Ecto neural progenitor cell (in vitro differentiated cells): ENCODE results near the gene CKM.
A peak's percentile ranks its signal among the peaks of the same experiment; 100 is the strongest.
"Not testable (repeated sequence)": the region's sequence is repeated elsewhere in the genome, so short reads cannot be mapped to it uniquely, and the experiment has no call there.

Experiments
- DNase-seq: peaks from one replicate; pipeline ENCODE4 v3.0.0-alpha.2; 2018; ENCODE audit warnings: low spot score

CKM gene

DNA sequence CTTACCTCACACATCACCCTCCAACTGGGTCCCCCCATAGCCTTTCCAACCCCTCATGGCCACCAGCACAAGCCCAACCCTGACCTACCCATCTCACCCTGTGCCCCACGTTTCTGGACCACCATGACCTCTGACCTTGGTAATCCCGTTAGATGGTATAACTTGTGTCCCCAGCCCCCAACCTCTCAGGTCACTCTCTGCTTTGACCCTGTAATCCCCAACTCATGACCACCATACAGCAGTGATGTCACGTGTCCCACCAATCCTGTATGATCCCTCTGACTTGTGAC is 26.4 kb upstream of the CKM start:
- no peak for DNase-seq

DNA sequence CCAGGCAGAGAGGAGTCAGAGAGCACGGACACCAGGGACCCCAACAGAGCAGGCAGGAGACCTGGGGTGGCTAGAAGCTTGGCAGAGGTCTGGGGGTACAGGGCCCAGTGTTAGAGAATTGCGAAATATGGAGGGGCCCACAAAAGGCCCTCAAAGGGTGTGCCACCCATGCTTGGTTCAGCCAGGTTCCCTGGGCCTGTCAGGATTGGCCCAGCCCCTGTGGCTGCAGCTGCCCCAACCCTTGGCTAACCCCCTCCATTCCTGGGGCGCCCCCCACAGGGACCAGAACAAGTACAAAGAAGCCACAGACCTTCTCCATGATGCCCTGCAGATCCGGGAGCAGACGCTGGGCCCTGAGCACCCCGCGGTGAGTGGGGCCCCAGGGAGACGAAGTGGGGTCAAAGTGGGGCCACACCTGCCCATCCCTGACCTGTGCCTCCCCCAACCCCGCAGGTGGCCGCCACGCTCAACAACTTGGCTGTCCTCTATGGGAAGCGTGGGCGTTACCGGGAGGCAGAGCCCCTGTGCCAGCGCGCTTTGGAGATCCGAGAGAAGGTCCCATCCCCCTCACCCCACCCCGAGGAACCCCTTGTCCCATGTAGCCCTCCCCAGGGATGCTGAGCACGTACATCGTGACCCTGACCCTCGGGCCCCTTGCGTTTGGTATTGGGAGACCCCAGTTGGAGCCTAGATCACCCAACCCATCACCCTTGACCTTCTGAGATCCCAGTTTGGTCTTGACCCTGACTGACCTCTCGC is 25.9 kb upstream of the CKM start:
- DNase-seq = no peak

DNA sequence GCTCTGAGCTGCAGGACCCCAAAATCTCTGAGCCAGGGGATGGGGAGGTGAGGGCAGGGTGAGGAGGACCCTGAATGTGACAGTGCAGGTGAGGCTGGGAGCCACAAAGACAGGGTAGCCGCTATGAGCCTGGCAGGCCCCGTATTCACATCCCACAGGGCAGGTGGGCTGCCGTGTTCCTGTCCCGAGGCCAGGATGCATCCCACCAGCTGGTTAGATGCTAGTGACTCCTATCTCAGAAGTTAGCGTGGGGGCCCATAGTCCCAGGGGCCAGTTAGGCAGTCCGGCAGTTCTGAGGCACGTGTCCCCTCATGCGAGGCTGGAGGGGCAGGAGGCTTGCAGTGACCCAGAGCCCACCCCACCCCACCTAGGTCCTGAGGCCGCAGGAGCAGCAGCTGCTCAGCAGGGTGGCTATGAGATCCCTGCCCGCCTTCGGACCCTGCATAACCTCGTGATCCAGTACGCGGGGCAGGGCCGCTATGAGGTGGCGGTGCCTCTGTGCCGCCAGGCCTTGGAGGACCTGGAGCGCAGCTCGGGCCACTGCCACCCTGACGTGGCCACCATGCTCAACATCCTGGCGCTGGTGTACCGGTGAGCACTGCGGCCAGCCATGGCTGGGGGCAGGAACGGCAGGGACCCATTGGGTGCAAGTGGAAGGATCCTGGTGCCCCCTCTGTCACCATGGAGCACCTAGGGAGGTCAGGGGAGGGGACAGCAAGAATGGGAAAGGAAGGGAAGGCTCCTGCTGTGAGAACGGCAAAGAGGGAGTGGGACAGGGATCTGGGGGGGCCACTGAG is 25.1 kb upstream of the CKM start:
- no peak for DNase-seq

DNA sequence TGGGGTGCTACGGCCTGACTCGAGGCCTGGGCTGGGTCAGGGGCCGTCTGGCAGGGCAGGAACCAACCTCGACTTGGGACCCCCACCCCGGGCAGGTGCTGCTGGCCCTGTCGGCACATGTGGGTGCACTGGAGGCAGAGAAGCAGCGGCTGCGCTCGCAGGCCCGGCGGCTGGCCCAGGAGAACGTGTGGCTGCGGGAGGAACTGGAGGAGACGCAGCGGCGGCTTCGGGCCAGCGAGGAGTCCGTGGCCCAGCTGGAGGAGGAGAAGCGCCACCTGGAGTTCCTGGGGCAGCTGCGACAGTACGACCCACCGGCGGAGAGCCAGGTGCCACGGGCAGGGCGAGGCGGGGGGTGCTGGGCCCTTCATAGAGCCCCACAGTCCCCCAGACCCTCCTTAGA is 23.8 kb upstream of the CKM start:
- DNase-seq = peak; percentile 50

DNA sequence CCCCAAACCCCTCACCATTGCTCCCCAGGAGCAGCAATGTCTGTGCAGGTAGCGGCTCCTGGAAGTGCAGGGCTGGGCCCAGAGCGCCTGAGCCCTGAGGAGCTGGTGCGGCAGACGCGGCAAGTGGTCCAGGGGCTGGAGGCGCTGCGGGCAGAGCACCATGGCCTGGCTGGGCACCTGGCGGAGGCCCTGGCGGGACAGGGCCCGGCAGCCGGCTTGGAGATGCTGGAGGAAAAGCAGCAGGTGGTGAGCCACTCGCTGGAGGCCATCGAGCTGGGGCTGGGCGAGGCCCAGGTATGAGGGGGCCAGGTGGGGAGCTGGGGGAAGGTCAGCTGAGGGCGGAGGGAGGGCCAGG is 22.8 kb upstream of the CKM start:
- no peak for DNase-seq

DNA sequence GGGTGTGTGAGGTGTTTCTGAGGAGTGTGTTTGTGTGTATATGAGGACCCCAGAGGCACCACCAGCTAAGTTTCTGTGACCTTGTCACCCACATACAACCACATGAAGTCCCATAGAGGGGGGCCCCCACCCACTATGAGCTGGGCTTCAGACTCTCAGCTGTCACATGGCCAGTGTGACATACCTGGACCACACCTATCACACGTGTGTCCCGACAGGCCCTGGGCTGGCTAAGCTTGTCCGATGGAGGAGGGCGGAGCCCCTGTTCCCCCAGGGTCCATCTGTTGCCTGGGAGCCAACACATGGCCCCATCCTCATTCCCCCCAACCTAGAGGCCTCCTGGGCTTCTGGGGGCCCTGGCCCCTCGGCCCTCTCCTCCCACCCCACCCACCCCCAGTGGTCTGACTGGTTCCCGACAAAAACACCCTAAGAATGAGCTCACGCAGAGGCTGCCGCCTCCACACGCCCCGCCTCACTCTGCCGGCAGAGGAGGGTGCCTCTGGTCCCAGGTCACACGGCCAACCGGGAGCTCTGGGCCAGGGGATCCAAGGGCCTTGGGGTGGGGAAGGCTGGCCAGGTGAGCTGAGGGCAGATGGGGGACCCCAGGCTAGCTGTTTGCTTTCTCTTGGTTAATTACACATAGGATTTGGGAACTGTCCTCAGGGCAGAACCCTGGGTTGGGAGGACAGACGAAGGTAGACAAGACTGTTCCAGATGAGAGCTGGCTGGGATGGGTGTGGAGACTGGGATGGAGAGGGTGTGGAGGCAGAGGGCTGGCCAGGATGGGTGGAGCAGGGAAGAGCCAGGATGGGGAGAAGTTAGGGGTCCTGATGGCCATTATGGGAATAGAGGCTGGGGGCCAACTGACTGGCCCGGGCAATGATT is 22.2 kb upstream of the CKM start:
- no peak for DNase-seq

DNA sequence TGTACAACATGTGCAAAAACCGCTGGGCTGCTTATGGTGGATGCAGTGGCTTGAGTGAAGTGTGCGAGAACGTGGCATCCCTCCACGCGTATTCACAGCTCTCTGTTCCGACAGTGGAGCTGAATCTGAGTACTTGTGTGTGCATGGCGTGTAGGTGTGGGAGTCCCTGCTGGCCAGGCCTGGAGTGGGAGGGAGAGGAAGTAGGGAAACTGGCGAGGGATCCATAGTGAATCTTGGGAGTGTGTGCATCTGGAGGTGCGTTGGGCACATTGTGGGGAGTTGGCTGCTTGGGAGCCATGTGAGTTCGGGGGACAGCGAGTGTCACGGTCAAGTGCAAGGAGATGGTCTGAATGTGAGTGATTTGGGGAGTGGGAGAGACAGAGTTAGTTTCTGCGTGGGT is 20.2 kb upstream of the CKM start:
- no peak for DNase-seq

DNA sequence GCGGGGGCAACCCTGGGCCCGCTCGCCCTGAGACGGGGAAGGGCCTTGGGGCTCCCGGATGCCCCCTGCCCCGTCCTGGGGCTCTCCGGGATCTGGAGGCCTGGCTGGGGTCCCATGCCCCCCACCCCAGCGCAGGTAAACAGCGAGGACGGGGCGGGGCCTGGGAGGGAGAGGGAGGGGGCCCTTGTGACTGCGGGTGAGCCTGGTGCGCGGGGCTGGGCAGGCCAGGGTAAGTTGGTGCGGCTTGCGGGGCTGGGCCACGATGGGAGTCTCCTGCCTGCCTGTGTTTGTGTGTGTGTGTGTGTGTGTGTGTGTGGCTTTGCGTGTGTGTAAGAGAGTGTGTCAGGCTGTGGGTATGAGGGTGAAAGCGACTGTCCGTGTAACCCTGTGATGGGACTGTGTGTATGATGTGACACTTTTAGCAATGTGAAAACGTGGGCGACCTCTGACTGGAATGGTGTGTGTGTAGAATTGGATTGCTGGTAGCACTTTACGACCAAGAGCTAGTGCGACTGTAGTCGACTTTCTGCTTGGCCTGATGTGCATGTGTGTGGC is 18.3 kb upstream of the CKM start:
- DNase-seq = peak; percentile 54

DNA sequence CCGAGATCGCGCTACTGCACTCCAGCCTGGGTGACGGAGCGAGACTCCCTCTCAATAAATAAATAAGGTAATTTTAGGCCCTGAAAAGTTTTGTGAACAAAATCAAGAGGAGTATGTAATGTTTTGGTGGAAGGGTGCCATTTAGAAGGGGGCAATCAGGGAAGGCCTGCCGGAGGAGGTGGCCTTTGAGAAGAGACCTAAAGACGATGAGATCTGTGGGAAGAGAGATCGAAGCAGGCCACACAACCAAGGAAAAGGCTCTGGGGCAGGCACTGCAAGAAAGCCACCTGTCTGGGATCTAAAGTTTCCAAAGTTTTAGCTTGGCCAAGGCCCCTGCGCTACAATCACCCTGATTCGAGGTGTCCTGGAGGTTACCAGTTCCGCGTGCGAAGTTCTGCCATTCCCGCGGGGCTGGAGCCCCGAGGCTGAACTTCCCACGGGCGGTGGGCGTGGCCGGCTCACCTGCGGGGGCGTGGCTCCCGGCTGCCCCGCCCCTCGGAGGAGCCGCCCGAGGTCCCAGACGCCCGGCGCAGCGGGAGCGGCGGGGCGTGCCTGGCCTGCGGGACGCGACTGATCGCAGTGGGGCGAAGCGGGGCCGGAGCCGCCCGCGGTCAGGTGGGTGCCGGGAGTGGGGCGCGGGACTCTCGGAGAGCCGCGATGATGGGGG is 17.7 kb upstream of the CKM start, which contains the start of gene KLC3:
Gene KLC3 (plus strand): TSS at position 519 of the 667 bp plus-strand sequence. CDS start 4,792 bp downstream, outside the sequence.
- peak; percentile 68 for DNase-seq

DNA sequence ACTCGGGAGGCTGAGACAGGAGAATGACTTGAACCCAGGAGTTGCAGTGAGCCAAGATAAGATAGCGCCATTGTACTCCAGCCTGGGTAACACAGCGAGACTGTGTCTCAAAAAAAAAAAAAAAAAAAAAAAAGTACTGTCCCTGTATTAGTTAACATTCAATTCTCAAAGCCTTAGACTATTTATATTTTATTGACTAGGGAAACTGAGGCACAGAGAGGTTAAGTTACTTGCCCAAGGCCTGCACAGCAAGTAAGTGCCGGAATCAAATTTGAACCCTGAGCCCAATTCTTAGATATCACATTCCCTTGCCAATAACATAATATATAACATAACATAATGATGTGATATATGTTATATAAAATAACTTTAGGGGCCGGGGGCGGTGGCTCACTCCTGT is 17.0 kb upstream of the CKM start:
- no peak for DNase-seq

DNA sequence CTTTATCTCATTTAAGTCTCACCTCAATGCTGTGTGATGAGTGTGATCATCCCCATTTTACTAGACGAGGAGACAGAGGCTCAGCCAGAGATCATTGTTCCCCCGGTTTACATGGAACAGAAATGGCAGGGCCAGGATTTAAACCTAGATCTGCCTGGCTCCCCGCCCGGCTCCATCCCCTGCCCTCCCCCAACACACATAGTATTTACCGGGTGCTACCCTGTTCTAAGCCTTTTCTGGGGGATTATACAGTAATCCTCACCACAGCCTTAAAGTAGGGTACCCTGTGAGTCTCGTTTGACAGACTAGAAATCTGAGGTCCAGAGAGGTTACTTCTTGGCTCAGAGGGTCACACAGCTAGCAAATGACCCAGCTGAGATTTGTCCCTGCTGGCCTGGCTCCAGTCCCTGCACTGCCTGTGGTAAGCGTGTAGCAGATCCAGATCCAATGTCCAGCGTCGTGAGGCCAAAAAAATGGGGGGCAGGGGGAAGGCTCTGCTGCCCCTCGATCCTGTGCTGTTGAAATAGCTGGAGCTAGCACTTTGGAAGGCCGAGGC is 14.1 kb upstream of the CKM start:
- no peak for DNase-seq

DNA sequence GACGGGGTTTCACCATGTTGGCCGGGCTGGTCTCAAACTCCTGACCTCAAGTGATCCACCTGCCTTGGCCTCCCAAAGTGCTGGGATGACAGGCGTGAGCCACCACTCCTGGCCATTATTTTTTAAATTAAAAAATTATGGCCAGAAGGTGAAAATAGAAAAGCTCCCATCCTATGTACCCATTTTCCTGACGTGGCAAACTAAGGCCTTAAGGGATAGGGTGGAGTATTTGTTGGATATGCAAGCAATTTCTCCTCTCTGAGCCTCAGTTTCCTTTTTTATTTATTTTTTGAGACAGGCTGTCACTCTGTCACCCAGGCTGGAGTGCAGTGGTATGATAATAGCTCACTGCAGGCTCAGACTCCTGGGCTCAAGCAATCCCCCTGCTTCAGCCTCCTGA is 12.2 kb upstream of the CKM start:
- not testable (repeated sequence) for DNase-seq

DNA sequence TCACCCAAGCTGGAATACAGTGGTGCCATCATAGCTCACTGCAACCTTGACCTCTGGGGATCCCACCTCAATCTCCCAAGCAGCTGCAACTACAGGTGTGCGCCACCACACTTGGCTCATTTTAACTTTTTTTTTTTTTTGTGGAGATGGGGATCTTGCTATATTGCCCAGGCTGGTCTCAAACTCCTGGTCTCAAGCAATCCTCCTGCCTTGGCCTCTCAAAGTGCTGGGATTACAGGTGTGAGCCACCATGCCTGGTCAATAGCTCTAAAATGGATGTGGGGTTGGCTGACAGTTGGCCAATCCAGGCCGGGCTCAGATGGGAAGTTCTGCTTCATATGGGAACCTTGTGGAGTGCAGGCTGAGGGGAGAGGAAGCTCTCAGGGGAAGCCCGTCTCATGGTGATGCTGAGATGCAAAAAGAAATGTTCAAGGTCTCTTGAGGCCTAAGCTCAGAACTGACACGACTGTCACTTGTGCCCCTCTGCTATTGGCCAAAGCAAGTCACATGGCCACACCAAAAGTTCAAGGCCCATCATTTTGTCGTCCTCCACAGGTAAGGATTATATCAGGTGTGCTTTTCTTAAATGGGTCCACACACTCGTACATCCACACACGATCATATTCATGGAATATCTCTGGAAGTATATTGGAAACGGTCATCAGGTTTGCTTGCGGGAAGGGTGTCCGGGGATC is 11.1 kb upstream of the CKM start:
- no peak for DNase-seq

DNA sequence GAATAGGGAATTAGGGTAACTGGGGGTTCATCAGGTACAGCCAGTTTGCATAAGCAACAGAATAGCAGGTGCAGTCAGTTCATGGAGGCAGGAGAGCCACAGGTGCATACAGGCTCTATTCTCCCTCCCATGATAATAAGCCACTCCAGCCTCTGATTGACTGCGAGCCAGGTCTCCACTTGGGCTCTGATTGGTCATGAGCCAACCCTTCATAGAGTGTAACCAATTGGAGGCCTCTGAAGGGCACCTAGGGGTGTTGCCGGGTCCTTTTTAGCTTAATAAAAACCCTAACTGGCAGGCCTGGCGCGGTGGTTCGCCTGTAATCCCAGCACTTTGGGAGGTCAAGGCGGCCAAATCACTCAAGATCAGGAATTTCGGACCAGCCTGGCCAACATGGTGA is 8.7 kb upstream of the CKM start:
- no peak for DNase-seq

DNA sequence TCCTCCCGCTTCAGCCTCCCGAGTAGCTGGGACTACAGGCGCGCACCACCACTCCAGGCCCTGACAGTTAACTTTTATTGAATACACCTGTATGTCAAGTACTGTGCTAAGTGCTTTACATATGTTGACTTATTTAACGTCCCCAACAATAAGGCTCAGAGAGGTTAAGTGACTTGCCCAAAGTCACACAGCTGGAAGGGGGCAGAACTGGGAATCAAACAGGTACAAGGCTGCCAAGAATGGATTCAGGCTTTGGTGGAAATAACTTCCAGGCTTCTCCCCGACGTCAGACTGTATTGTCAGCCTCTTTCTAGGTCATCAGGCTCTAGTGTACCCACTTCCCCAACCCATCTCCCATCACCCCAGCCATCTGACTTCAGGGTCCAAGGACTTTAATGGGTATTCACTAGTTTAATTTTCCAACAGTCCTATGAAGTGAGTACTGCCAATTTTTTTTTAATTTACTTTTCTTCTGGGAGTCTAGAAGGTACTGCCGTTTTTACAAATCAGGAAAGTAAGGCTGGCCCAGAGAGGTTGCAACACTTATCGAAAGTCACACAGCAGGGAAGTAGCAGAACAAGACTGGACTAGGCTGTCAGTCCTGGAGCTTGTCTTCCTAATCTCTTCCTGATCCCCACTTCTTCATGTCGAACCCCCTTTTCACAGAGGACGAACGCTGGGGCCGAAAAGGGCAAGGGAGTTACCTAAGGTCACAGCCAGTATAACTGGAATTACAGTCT is 4.9 kb upstream of the CKM start:
- DNase-seq = no peak

DNA sequence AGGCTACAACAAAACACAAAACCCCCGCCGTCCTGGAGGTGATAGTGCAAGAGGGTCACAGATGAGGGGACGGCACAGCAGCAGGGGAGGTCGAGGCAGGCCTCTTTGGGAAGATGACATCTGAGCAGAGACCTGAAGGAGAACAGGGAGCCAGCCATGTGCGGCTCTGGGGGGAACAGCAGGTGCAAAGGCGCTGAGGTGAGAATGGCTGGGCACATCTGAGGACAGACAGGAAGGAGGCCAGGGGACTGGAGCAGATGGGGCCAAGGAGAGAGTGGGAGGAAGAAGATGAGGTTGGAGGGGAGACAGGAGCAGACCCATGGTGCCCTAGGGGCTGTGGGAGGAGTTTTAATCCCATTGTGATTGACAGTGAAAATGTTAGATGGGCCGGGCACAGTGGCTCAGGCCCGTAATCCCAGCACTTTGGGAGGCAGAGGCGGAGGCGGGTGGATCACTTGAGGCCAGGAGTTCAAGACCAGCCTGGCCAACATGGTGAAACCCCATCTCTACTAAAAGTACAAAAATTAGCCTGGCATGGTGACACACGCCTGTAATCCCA is 1.8 kb upstream of the CKM start:
- no peak for DNase-seq

DNA sequence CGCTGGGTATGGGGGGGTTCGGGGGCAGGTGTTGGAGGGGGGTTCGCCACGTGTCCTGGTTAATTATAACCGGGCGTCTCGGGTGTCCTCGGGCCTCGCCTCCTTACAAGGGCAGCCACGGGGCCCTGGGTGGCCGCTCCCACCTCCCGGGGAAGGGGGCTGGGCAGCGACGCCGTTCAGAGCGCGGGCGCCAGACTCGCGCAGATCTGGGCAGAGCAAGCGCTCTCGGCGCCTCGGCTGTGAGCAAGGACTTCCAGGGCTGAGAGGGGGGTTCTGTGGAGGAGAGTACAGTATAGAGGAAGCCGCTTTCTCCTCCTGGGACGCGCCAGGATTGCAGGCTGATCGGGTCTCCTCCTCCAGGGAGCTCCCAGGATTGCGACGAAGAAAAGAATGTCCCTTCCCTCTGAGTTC is 1.0 kb upstream of the CKM start:
- DNase-seq = no peak

DNA sequence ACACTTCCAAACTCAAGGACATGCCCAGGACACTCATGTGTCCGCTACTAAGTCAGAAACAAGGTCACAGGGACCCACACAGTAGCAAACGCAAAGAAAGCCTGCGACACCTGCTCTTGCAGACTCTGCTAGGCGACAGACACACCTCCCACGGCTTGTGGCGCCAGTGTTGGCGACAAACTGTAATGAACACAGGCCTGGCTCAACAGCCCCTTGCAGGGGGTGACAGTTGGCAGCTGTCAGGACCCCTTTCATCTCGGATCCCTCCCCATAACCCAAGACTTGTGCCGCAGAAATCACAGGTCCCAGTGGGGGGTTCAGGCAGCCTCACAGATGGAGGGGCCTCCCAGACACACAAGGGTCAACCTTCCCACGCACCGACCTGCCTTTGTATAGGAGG is 364 bp downstream of the CKM start:
- DNase-seq = no peak

DNA sequence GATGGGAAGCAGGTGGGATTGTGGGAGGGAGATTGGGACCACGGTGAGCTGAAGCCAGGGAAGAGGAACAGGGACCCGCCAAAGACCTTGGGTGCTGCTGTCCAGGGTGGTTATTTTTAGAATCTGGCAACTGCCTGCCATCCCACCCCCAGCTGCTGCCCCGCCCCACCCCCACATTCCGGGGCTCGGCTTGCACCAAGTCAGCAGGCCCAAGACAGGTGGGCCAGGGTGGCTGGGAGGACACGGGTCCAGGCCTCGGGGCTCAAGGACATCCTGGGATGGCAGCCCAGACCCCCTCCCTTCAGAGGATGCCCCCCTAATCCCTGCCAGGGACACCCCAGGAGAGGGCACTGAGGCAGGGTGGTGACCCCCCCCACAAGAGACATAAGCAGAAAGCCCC is 827 bp downstream of the CKM start:
- DNase-seq = no peak
